ENCODE results near the gene CTPS1. TPM values are rescaled to one million over a fixed set of nuclear protein-coding genes. Genes with fewer than 3 reads are reported as not detected.

Gene CTPS1
- total RNA-seq, 1 donor from 2014 or later, result 41.8 TPM

DNA sequence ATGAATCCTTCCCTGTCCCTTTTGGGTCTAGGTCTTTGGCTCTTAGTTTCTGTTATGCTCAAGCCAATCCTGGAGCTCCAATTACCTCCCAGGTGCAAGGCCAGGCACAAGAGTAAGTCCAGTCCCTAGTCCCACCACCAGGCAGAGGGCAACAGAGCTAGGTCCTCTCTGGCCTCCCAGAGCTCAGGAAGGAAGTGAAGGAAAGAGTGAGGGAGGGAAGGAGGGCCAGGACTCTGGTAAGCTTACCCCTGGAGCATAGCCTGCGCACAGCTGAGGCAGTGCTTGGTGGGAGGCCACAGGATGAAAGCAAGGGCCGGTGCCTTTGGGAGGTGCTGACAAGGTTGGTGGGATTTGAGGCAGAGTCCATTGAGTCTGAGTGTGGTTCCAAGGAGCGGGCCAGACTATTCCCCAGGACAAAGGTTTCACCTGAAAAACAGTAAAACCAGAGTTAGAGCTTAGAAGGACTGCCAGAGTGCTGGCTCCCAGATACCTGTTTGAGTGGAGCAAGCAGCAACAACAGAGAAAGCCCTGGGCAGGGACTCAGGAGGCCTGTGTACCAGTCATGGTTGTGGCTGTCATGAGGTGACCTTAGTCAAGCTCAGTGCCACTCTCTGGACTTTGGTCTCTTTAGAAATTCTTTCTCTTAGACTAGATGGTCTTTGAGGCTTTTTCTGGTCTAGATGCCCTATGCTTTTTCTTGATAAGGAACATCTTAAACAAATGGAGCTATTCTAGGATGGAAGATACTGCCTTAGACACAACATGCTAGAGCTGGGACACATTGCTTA is 57.8 kb downstream of the CTPS1 start:
- Mint-ChIP-seq H3K4me3 (no peak overlapping the region), H3K27ac (no peak overlapping the region), H3K27me3 (ENCODE audit: low read depth) (no peaks in the 10 kb centered on the region)

DNA sequence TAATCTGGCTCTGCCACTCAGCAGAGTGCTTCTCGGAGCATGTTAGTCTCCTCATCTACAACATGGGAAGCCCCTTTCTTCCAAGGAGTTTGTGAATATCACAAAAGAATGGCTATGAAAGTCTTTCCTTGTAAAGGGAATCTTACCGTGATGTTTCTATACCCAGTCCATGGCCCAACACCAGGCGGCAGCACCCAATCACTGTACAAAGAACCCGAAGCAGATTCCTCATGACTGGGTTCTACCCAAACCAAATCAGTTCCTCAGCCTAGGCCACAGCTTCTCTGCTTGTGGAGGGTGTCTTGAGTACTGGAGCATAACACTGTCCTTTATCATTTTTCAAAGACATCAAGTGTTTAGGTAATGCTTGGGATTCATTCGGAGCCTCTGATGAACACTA is 58.6 kb downstream of the CTPS1 start:
- Mint-ChIP-seq H3K4me3 (no peak overlapping the region), H3K27me3 (ENCODE audit: low read depth) (no peaks in the 10 kb centered on the region), H3K36me3 (peaks cover 22% of the 10 kb centered on the region), H3K9me3 (no peaks in the 10 kb centered on the region), H3K27ac (no peak overlapping the region), H3K4me1 (no peaks in the 10 kb centered on the region)
- TF ChIP-seq, protein P1, sequence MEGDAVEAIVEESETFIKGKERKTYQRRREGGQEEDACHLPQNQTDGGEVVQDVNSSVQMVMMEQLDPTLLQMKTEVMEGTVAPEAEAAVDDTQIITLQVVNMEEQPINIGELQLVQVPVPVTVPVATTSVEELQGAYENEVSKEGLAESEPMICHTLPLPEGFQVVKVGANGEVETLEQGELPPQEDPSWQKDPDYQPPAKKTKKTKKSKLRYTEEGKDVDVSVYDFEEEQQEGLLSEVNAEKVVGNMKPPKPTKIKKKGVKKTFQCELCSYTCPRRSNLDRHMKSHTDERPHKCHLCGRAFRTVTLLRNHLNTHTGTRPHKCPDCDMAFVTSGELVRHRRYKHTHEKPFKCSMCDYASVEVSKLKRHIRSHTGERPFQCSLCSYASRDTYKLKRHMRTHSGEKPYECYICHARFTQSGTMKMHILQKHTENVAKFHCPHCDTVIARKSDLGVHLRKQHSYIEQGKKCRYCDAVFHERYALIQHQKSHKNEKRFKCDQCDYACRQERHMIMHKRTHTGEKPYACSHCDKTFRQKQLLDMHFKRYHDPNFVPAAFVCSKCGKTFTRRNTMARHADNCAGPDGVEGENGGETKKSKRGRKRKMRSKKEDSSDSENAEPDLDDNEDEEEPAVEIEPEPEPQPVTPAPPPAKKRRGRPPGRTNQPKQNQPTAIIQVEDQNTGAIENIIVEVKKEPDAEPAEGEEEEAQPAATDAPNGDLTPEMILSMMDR (IDR thresholded peaks at IDR 0.05; ENCODE audit: unreplicated experiment), result no peak
- no peak for DNase-seq (ENCODE audit: low spot score in 2 of 2, unreplicated experiment in 2 of 2)

More for the DNA sequence above, 57.8 kb downstream of the CTPS1 start:
- no peaks in the 10 kb centered on the region for H3K4me1 Mint-ChIP-seq
- no peak for DNase-seq (ENCODE audit: low spot score in 2 of 2, unreplicated experiment in 2 of 2)
- H3K36me3 Mint-ChIP-seq, result peaks cover 20% of the 10 kb centered on the region
- TF ChIP-seq, protein P1 (IDR thresholded peaks at IDR 0.05; ENCODE audit: unreplicated experiment), result no peak
- peaks cover 2% of the 10 kb centered on the region for H3K9me3 Mint-ChIP-seq

DNA sequence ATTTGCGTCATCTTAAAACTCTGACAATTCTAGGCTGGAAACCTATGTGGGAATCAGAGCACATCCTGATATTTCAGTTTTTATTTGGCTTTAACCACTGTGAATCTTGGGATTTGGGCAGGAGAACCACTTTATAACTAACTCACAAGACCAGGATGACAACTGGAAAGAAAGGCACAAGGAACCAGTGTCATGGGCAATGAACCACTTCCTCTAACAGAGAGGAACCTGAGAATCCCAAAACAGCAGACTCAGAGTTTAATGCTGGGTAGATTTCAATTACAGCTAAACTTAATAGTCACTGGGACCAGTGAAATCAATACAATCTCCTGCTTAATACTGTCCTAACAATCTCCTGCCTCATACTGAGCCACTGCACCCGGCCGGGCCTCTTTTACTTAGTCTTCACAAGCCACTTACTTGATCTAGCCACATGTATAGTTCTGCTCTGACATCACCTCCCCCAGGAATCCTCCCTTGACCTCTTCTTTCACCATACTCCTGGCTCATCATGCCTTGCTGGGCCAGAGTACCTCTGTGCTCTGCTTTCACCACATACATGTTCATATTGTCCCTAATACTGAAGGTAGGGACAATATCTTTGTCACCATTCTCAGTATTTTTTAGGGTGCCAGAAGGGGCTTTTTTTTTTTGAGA is 62.2 kb downstream of the CTPS1 start:
- peaks cover 2% of the 10 kb centered on the region for H3K4me1 Mint-ChIP-seq
- H3K27me3 Mint-ChIP-seq (ENCODE audit: low read depth), result no peaks in the 10 kb centered on the region
- no peaks in the 10 kb centered on the region for H3K9me3 Mint-ChIP-seq
- TF ChIP-seq, protein P1 (IDR thresholded peaks at IDR 0.05; ENCODE audit: unreplicated experiment), result no peak
- H3K36me3 Mint-ChIP-seq, result peaks cover 26% of the 10 kb centered on the region
- no peak overlapping the region for H3K4me3 Mint-ChIP-seq
- H3K27ac Mint-ChIP-seq, result no peak overlapping the region
- no peak for DNase-seq (ENCODE audit: low spot score in 2 of 2, unreplicated experiment in 2 of 2)

DNA sequence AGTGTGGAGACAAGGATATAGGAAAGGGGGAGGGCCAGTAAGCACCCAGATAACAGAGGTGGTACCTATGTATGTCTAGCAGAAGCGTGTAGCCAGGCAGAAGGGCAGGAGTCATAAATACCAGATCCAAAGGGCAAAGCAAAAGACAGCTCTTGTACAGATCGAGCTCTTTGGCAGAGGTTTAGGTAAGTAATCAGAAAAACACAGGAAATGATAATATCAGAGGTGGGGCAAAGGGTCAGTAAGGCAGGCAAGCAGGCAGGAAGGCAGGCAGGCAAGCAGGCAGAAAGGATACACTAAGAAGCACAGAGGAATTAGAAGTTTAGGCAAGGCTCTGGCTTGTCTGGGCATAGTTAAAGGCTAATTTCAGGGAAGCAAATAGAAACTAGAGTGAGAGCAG is 64.7 kb downstream of the CTPS1 start:
- Mint-ChIP-seq H3K27me3 (ENCODE audit: low read depth) (no peaks in the 10 kb centered on the region), H3K4me3 (no peak overlapping the region), H3K9me3 (no peaks in the 10 kb centered on the region), H3K36me3 (peaks cover 38% of the 10 kb centered on the region), H3K27ac (peak overlapping the region; percentile 22), H3K4me1 (peaks cover 2% of the 10 kb centered on the region)
- TF ChIP-seq, protein P1 (IDR thresholded peaks at IDR 0.05; ENCODE audit: unreplicated experiment), result no peak
- DNase-seq (ENCODE audit: low spot score in 2 of 2, unreplicated experiment in 2 of 2), result no peak

DNA sequence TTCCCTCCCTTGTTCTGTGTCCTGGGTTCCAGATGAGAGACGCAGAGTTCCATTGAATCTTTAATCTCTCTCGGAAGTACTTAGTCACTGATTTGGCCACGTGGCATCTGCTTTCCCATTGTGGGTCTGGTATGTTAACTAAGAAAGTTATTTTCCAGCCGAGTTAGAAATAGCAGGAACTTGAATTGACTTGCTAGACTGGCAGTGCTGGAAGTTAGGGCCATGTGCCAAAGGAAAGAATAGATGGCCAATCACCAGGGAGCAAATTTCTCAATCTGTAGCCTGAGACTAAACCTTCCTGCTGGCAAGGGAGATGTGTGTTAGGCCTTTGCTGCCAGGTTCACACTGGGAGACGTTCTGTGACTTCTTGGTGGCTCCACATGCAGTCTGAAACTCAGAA is 66.2 kb downstream of the CTPS1 start:
- Mint-ChIP-seq H3K9me3 (no peaks in the 10 kb centered on the region), H3K27me3 (ENCODE audit: low read depth) (no peaks in the 10 kb centered on the region), H3K4me1 (peaks cover 2% of the 10 kb centered on the region), H3K36me3 (peaks cover 35% of the 10 kb centered on the region), H3K27ac (no peak overlapping the region), H3K4me3 (no peak overlapping the region)
- DNase-seq (ENCODE audit: low spot score in 2 of 2, unreplicated experiment in 2 of 2), result no peak
- TF ChIP-seq, protein P1 (IDR thresholded peaks at IDR 0.05; ENCODE audit: unreplicated experiment), result no peak

Data from mesothelial cell of epicardium (in vitro differentiated cells).